ENCODE data around the gene TRPM1.

TRPM1 gene

DNA sequence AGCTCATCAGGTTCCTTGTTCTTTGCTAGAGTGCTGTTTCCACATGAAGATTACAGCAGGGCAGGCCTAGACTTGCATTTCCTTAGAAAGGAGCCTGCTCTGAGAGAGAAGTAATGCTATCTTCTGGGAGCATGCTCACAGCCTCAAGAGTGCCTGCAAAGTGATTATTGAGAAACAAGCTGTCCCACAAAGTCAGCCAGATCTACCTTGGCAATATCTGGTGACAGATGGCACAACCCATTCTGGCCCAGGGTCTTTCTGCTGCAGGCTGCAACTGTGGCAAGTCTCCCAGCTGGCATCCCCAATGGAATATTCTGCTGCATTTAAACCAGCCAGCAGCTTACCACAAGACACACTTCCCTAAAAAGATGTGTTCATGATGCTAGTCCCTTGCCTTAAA lies 139.4 kb downstream of the TRPM1 start:
- no peak for DNase-seq

DNA sequence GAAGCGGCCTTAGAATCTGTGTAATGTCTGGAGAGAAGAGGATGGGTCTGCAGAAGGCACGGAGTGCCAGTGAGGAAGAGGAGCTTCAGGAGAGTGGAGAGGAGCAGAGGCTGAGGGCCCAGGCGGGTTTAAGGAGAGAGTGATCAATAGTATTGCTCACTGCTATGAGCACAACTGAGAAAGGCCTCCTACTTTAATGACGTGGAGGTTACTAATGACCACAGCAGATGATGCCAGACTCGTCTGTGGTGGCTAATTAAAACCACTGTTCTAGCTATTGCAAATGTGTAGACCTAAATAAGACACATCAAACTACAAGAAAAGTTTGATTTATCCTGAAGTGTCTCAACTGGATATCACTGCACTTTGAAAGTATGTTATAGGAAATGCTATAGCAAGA lies 143.3 kb downstream of the TRPM1 start:
- no peak for DNase-seq

DNA sequence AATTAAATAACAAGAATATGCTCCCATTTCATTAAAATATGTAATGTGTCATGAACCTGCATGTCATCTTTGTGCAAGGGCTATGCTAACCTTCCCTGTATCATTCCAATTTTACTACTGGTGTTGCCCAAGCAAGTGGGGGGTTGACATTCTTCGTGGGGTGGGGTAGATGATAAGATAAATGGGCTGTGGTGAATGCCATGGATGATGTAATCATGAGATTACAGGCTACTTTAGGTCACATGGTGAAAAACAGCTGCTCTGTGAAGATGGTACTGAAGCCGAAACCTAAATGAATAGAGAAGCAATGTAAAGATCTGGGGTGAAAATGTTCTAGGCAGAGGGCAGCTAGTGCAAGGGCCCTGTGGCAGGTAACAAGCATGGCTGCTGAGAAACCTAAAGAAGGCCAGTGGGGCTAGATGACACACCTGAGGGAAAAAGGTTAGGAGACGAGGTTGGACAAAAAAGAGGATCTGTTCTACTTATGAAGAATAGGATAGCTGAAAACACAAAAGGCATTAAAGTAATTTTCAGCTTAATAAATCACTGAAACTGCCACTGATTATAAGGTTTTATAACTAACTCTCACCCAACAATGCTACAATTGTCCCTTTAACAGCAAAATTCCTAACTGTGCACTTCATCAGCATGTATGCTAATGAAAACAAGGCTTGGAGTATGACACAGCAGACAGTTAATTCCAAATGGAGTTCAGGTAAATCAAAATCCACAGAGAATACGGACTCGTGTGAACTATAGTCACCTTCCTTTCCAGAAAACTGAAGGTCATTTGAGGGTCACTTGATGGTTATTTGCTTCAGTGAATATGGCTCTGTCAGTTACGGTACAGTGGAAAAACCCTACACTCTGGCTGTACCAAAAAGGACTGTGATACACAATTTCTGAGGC lies 145.1 kb downstream of the TRPM1 start:
- DNase-seq, result no peak

DNA sequence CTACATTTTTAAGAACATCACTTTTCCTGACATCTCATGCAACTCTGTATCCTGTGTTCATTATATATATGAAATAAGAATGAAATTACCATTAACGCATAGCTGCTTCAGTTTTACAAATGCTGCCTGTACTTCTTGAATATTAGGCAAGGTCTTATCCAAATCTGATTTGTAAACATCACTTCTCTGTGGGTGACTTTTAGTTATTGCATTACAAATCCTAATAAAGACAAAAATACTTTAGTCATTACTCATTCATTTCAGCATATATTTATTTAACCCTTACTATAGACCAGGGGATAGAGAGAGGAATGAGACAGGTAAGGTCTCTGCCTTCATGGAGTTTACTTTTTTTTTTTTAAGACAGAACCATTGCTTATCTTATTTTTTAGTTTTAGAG lies 146.9 kb downstream of the TRPM1 start:
- DNase-seq, result no peak

DNA sequence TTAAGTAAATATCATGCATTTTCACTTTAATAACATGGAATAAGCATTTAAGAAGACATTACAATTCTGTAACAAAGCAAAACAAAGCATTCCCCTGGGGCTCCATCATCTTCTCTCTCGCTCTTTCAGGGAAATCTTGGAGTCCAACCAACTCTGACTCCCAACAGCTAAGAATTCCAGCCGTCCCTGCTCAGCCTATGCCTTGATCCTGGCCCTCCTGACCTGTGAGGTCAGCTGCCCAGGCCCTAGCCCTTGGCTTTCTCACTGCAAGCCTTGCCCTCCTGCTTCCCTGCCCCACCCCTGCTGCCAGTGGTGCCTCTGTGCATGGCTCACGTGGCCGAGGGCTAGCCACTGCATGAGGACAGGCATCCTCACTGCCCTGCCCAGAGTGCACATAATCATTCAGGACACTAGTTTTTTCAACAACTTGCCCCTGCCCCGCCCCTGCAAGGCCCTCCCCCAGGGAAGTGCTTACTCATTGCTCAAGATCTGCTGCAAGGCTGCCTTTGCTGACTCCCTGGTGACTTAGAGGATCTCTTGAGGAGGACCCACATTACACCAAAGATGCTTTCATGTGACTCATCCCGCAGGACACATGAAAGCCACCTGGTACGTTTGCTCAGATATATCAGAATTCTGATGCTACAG lies 147.7 kb downstream of the TRPM1 start:
- no peak for DNase-seq

DNA sequence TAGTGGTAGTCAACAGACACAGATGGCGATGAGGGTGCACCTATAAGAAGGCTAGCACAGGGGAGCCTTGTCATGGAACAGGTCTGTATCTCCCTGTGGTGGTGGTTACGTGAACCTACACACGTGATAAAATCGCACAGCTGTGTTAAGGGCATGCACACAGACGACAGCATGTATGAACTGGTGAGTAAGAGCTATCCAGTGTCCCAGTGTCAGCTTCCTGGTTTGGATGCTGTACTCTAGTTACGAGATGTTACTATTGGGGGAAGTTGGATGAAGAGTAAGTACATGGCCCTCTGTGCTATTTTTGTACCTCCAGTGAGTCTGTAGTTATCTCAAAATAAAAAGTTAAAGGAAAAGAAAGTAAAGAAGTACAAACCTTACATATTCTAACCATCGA lies 148.3 kb downstream of the TRPM1 start:
- no peak for DNase-seq
